KMS-11 (cell line): ENCODE data around the gene ZNF534.
"Not testable (repeated sequence)": the region's sequence is repeated elsewhere in the genome, so short reads cannot be mapped to it uniquely, and the experiment has no call there.

Experiments used
- H2AFZ ChIP-seq: fragments of 200-600 bp; sonication (generic); 2 replicates; pipeline ENCODE4 v1.6.1; 2016; ENCODE audit warnings: antibody characterized with exemption, mixed run types, low read depth
- H3K27ac ChIP-seq: fragments of 200-600 bp; sonication (generic); 2 replicates; pipeline ENCODE4 v1.6.1; 2016; ENCODE audit warnings: mild to moderate bottlenecking, mixed run types
- H3K27me3 ChIP-seq: fragments of 200-600 bp; sonication (generic); 2 replicates; pipeline ENCODE4 v1.6.1; 2017; ENCODE audit warnings: mild to moderate bottlenecking, low read depth, mixed run types, moderate library complexity; ENCODE audit not compliant: insufficient read depth
- H3K36me3 ChIP-seq: fragments of 200-600 bp; sonication (generic); 2 replicates; pipeline ENCODE4 v1.6.1; 2017; ENCODE audit warnings: mild to moderate bottlenecking, mixed run types; ENCODE audit not compliant: insufficient read depth
- H3K4me1 ChIP-seq: fragments of 200-600 bp; sonication (generic); 2 replicates; pipeline ENCODE4 v1.6.1; 2016; ENCODE audit warnings: mild to moderate bottlenecking, low read depth, mixed run types; ENCODE audit not compliant: poor library complexity, severe bottlenecking
- H3K4me2 ChIP-seq: fragments of 200-600 bp; sonication (generic); 2 replicates; pipeline ENCODE4 v1.7.0; 2016; ENCODE audit warnings: mild to moderate bottlenecking, mixed run types
- H3K4me3 ChIP-seq: fragments of 200-600 bp; sonication (generic); IDR thresholded peaks from 2 replicates; pipeline ENCODE4 v1.6.1; 2017; ENCODE audit warnings: low read depth, low read length, mixed read lengths; ENCODE audit not compliant: insufficient read depth
- H3K79me2 ChIP-seq: fragments of 200-600 bp; sonication (generic); 2 replicates; pipeline ENCODE4 v1.6.1; 2016; ENCODE audit warnings: low read depth, mixed run types; ENCODE audit not compliant: insufficient read depth
- H3K9ac ChIP-seq: fragments of 200-600 bp; sonication (generic); 2 replicates; pipeline ENCODE4 v1.6.1; 2016; ENCODE audit warnings: mild to moderate bottlenecking, mixed run types
- H4K20me1 ChIP-seq: fragments of 200-600 bp; sonication (generic); 2 replicates; pipeline ENCODE4 v1.6.1; 2016; ENCODE audit warnings: mild to moderate bottlenecking, mixed run types; ENCODE audit not compliant: insufficient read depth
- TF ChIP-seq, protein P1 (sequence below): fragments of 200-600 bp; sonication (generic); conservative IDR thresholded peaks from 2 replicates; pipeline ENCODE4 v1.6.1; 2017; ENCODE audit warnings: low read depth, mild to moderate bottlenecking, antibody characterized with exemption, low read length, moderate library complexity, mixed read lengths

Gene ZNF534

DNA sequence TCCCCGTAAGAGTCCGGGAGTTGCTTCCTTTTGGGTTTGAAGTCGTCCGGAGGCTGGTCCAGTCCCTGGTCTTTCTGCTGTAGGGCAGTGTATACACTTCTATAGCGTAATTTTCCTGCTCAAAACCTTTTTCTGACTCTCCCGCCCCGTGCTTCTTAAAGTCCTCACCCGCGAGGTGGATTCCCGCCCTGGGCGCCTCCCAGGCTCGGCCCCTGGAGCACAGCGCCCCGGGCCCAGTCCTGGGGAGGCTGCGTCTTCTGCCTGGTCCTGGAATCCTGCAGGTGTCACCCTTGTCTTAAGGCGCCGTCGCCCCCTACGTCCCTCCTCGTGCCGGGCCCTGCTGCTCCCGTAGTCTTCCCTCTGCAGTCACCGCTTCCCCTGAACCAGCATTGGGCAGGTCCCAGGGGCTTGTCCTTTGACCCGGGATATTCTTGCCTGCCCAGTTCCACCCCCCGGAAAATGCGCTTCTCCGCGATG lies 64.1 kb downstream of the ZNF534 start:
- Histone ChIP-seq H3K79me2 (no peaks in the 10 kb centered on the region), H2AFZ (no peak overlapping the region), H3K9ac (no peak overlapping the region)

DNA sequence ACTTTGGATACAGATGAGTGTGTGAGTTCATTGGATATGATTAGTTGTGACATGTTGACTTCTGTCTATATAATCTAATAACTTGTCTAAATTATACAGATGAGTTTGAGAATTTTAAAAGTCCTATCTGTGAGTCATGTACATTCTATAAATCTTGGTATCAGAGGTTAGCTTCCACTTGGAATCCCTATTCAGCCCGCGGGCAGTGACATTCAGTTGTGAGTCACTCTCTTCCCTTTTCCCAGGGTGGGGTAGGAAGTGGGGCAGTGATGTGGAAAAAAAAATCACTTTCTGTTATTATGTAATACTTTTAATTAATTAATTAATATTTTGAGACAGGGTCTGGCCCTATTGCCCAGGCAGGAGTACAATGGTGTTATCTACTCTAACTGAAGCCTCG lies 65.6 kb downstream of the ZNF534 start:
- Histone ChIP-seq H3K36me3 (no peaks in the 10 kb centered on the region), H3K27me3 (no peaks in the 10 kb centered on the region; the same call in 1 of the 2 replicates), H3K4me2 (no peak overlapping the region), H3K9ac (no peak overlapping the region), H4K20me1 (no peaks in the 10 kb centered on the region), H2AFZ (no peak overlapping the region), H3K4me3 (no peak overlapping the region), H3K79me2 (no peaks in the 10 kb centered on the region), H3K4me1 (no peaks in the 10 kb centered on the region), H3K27ac (no peak overlapping the region)
- TF ChIP-seq, protein P1, sequence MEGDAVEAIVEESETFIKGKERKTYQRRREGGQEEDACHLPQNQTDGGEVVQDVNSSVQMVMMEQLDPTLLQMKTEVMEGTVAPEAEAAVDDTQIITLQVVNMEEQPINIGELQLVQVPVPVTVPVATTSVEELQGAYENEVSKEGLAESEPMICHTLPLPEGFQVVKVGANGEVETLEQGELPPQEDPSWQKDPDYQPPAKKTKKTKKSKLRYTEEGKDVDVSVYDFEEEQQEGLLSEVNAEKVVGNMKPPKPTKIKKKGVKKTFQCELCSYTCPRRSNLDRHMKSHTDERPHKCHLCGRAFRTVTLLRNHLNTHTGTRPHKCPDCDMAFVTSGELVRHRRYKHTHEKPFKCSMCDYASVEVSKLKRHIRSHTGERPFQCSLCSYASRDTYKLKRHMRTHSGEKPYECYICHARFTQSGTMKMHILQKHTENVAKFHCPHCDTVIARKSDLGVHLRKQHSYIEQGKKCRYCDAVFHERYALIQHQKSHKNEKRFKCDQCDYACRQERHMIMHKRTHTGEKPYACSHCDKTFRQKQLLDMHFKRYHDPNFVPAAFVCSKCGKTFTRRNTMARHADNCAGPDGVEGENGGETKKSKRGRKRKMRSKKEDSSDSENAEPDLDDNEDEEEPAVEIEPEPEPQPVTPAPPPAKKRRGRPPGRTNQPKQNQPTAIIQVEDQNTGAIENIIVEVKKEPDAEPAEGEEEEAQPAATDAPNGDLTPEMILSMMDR: no peak

More for the DNA sequence above, 64.1 kb downstream of the ZNF534 start:
- Histone ChIP-seq H3K27ac (no peak overlapping the region), H3K4me1 (no peaks in the 10 kb centered on the region), H3K27me3 (no peaks in the 10 kb centered on the region; the same call in 1 of the 2 replicates), H3K4me2 (no peak overlapping the region), H4K20me1 (no peaks in the 10 kb centered on the region), H3K36me3 (no peaks in the 10 kb centered on the region), H3K4me3 (no peak overlapping the region)
- TF ChIP-seq, protein P1: no peak

DNA sequence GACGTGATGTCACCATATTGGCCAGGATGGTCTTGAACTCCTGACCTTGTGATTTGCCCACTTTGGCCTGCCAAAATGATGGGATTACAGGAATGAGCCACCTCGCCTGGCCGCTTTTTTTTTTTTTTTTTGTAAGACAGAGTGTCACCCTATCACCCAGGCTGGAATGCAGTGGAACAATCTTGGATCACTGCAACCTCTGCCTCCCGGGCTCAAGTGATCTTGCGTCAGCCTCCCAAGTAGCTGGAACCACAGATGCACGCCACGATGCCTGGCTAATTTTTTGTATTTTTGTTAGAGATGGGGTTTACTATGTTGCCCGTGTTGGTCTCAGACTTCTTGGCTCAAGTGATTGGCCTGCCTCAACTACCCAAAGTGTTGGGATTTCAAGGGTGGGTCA lies 69.6 kb downstream of the ZNF534 start:
- Histone ChIP-seq H3K36me3 (no peaks in the 10 kb centered on the region), H3K4me2 (no peak overlapping the region), H4K20me1 (no peaks in the 10 kb centered on the region), H3K4me3 (no peak overlapping the region), H3K27me3 (no peaks in the 10 kb centered on the region; the same call in 1 of the 2 replicates), H3K79me2 (no peaks in the 10 kb centered on the region), H3K27ac (no peak overlapping the region), H2AFZ (no peak overlapping the region), H3K4me1 (no peaks in the 10 kb centered on the region), H3K9ac (no peak overlapping the region)
- TF ChIP-seq, protein P1: no peak

DNA sequence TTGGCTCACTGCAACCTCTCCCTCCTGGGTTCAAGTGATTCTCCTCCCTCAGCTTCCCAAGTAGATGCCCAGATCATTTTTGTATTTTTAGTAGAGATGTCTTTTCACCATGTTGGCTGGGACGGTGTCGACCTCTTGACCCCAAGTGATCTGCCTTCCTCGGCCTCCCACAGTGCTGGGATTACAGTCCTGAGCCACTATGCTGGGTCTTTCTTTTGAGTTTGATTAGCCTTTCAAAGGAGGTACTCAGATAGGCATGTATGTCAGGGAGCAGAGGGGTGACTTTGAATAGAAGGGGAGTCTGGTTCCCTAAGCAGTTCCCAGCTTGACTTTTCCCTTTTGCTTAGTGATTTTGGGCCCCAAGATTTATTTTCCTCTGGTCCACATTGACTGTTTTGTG lies 71.5 kb downstream of the ZNF534 start:
- H3K9ac ChIP-seq, H3K4me1 ChIP-seq, H3K79me2 ChIP-seq, H2AFZ ChIP-seq, H3K36me3 ChIP-seq, H4K20me1 ChIP-seq, H3K27ac ChIP-seq, H3K4me2 ChIP-seq, H3K4me3 ChIP-seq, H3K27me3 ChIP-seq: not testable (repeated sequence)

DNA sequence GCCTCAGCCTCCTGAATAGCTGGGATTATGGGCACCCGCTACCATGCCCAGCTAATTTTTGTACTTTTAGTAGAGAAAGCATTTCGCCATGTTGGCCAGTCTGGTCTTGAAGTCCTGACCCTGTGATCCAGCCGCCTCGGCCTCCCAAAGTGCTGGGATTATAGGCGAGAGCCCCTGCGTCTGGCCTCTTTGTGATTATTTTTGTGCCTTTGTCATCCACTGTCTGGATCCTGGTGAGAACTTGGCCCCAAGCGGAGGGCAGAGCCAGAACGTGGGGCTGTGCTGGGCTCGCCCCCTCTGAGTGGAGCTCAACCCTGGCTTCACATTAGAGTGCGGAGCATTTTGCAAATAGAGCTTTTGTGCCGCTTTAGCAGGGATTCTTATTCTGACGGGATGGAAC lies 72.0 kb downstream of the ZNF534 start:
- H4K20me1 ChIP-seq, H3K36me3 ChIP-seq, H3K79me2 ChIP-seq, H3K27me3 ChIP-seq, H3K9ac ChIP-seq, H2AFZ ChIP-seq, H3K4me3 ChIP-seq, H3K27ac ChIP-seq, H3K4me2 ChIP-seq, H3K4me1 ChIP-seq: not testable (repeated sequence)
